Stimulated activated CD8-positive, alpha-beta memory T cell treated with anti-CD3 and anti-CD28 coated beads, Interleukin-12 subunit alpha, Interleukin-12 subunit beta, amount 100 ng/mL, for 24 hours (primary cell): ENCODE data around the gene CHST3.
"Not testable (repeated sequence)": the region's sequence is repeated elsewhere in the genome, so short reads cannot be mapped to it uniquely, and the experiment has no call there.

Experiments
- DNase-seq: peaks from one replicate; pipeline ENCODE4 v3.0.0-alpha.2; 2020; ENCODE audit errors: extremely low read depth

CHST3 gene

GRCh38 chr10:71964098-71964742 lies at the start of gene CHST3:
Gene CHST3 (plus strand): TSS chr10:71964395. CDS start chr10:72005843, 41,448 bp downstream.
- DNase-seq = no peak

GRCh38 chr10:71916827-71917226 lies 47.4 kb upstream of the CHST3 start:
- no peak for DNase-seq

- DNase-seq = no peak
Measured at GRCh38 chr10:71918992-71919391, 45.2 kb upstream of the CHST3 start.

GRCh38 chr10:71919956-71920539 lies 44.1 kb upstream of the CHST3 start:
- not testable (repeated sequence) for DNase-seq

GRCh38 chr10:71920540-71921323 lies 43.5 kb upstream of the CHST3 start:
- no peak for DNase-seq

GRCh38 chr10:71921324-71922027 lies 42.7 kb upstream of the CHST3 start:
- DNase-seq = no peak

GRCh38 chr10:71923138-71923692 lies 41.0 kb upstream of the CHST3 start:
- no peak for DNase-seq

- no peak for DNase-seq
Measured at GRCh38 chr10:71924771-71925170, 39.4 kb upstream of the CHST3 start.

GRCh38 chr10:71927159-71927558 lies 37.0 kb upstream of the CHST3 start:
- DNase-seq = no peak

GRCh38 chr10:71927776-71928592 lies 36.2 kb upstream of the CHST3 start:
- DNase-seq = no peak

GRCh38 chr10:71931295-71931694 lies 32.9 kb upstream of the CHST3 start:
- DNase-seq = no peak

GRCh38 chr10:71933651-71934050 lies 30.5 kb upstream of the CHST3 start:
- DNase-seq = peak; percentile 34

- DNase-seq = no peak
Measured at GRCh38 chr10:71938211-71938610, 26.0 kb upstream of the CHST3 start.

- DNase-seq = no peak
Measured at GRCh38 chr10:71939304-71939703, 24.9 kb upstream of the CHST3 start.

- no peak for DNase-seq
Measured at GRCh38 chr10:71939861-71940474, 24.2 kb upstream of the CHST3 start.

GRCh38 chr10:71940752-71941151 lies 23.4 kb upstream of the CHST3 start:
- DNase-seq = no peak

- DNase-seq = no peak
Measured at GRCh38 chr10:71941318-71941717, 22.9 kb upstream of the CHST3 start.

- DNase-seq = no peak
Measured at GRCh38 chr10:71945819-71946474, 18.2 kb upstream of the CHST3 start.

- DNase-seq = no peak
Measured at GRCh38 chr10:71946700-71947099, 17.5 kb upstream of the CHST3 start.

- no peak for DNase-seq
Measured at GRCh38 chr10:71948496-71949067, 15.6 kb upstream of the CHST3 start.
